Measurements from ENCODE around the gene METTL1.
"Not testable (repeated sequence)": the region's sequence is repeated elsewhere in the genome, so short reads cannot be mapped to it uniquely, and the experiment has no call there.

Gene METTL1

GRCh38 chr12:57721846-57722608 is 49.9 kb downstream of the METTL1 start:
- not testable (repeated sequence) for DNase-seq

GRCh38 chr12:57720606-57721595 is 51.0 kb downstream of the METTL1 start:
- DNase-seq, result no peak

DNA sequence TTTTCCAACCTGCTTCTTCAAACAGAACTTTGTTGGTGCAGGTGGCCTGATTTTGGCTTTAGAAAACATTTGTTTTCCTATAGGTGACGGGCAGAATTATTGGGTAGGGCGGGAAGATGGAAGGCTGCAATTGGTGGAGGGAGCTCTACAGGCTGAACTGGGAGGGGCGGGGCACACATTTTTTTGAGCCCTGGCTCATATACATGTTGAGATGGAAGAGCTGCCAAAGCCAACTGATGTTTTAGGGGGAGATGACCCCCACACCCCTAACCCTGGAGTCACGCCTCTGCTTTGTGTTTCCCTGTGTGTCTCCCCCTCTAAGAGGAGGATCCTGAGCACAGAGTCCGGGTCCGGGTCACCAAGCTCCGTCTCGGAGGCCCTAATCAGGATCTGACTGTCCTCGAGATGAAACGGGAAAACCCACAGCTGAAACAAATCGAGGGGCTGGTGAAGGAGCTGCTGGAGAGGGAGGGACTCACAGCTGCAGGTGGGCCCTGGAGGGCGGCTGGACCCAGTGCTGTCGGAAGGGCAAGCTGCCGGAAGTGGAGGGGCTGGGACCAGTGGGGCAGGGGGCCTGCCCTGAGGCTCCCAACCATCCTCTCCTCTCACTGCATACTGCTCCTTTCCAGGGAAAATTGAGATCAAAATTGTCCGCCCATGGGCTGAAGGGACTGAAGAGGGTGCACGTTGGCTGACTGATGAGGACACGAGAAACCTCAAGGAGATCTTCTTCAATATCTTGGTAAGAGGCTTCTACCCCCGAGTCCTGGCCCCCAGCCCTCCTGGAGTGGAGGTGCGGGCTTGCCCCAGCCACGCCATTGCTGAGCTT is 51.9 kb downstream of the METTL1 start:
- DNase-seq, result no peak

DNA sequence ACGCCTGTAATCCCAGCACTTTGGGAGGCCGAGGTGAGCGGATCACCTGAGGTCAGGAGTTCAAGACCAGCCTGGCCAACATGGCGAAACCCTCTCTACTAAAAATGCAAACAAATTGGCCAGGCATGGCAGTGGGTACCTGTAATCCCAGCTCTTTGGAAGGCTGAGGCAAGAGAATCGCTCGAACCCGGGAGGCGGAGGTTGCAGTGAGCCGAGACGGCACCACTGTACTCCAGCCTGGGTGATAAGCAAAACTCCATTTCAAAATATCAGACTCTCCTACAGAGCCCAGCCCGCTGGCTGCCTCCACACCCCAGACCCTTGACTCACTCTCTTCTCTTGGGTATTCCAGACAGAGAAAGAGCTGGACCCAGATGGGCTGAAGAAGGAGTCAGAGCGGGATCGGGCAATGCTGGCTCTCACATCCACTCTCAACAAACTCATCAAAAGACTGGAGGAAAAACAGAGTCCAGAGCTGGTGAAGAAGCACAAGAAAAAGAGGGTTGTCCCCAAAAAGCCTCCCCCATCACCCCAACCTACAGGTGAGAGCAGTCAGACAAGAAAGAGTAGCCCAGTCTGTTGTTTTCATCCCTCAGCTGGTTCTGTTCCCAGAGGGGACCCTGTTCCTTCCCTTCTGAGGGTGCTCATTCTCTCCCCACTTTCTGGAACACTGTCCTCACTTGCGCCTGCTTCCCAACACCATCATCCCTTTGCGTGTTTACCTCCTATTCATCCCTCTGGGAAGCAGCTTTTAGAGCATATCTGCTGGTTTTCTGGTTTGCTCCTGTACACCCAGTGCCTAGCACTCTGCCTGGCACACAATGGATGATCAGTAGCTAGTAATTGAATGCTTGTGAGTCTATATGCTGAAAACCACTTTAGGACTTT is 53.0 kb downstream of the METTL1 start:
- no peak for DNase-seq
